Effector memory CD8-positive, alpha-beta T cell (primary cell): ENCODE data around the gene NIPBL.

Experiments
- ATAC-seq: fragments of 150-1000 bp; cut with Tn5 transposase; replicated peaks from 2 replicates; pipeline ENCODE4 v1.10.0; 2021; ENCODE audit warnings: mild to moderate bottlenecking, moderate library complexity
- DNase-seq, 3 experiments: peaks; one replicate each; pipeline ENCODE4 v3.0.0; 2021
- H3K27ac Mint-ChIP-seq, 2 donors: one replicate each; pipeline ENCODE4 v1.8.0; 2022; ENCODE audit warnings: mild to moderate bottlenecking in 2 of 2, mixed read lengths in 2 of 2, moderate library complexity in 2 of 2
- H3K27me3 Mint-ChIP-seq, 2 donors: one replicate each; pipeline ENCODE4 v1.8.0; 2022; ENCODE audit warnings: mixed read lengths in 2 of 2
- H3K36me3 Mint-ChIP-seq: one replicate; pipeline ENCODE4 v1.8.0; 2022; ENCODE audit warnings: mild to moderate bottlenecking, moderate library complexity, mixed read lengths; ENCODE audit not compliant: insufficient read depth
- H3K4me1 Mint-ChIP-seq, 2 donors: one replicate each; pipeline ENCODE4 v1.8.0; 2022; ENCODE audit warnings: low read depth in 2 of 2, mixed read lengths in 2 of 2
- H3K4me3 Mint-ChIP-seq, 2 donors: one replicate each; pipeline ENCODE4 v1.8.0; 2022; ENCODE audit warnings: mild to moderate bottlenecking in 2 of 2, mixed read lengths in 2 of 2, moderate library complexity in 2 of 2
- H3K9me3 Mint-ChIP-seq, 2 donors: one replicate each; pipeline ENCODE4 v1.8.0; 2022; ENCODE audit warnings: mixed read lengths in 2 of 2

Gene NIPBL

GRCh38 chr5:36870399-36871040, 6.0 kb upstream of the NIPBL start:
- ATAC-seq: peak; percentile 84
- H3K27me3 Mint-ChIP-seq: no peaks in the 10 kb centered on the region
- DNase-seq: no peak
- H3K36me3 Mint-ChIP-seq: peaks cover 14% of the 10 kb centered on the region
- H3K27ac Mint-ChIP-seq: peak overlapping the region in 1 of 2 donors; percentile 9
- no peaks in the 10 kb centered on the region for H3K9me3 Mint-ChIP-seq
- peaks cover 12 to 24% of the 10 kb centered on the region in 2 donors for H3K4me1 Mint-ChIP-seq
- H3K4me3 Mint-ChIP-seq: no peak overlapping the region

- Mint-ChIP-seq H3K36me3 (peaks cover 39% of the 10 kb centered on the region), H3K27ac (peak overlapping the region in 1 of 2 donors; percentile 98), H3K4me1 (peaks cover 23 to 41% of the 10 kb centered on the region in 2 donors), H3K27me3 (no peaks in the 10 kb centered on the region), H3K4me3 (peak overlapping the region; percentile 96 to 97), H3K9me3 (no peaks in the 10 kb centered on the region)
- ATAC-seq (no peak), DNase-seq (no peak)
These were observed 2.1 kb upstream of the NIPBL start for GRCh38 chr5:36874465-36874864.

- Mint-ChIP-seq H3K27ac (peak overlapping the region; percentile 97 to 98), H3K36me3 (peaks cover 39% of the 10 kb centered on the region), H3K27me3 (no peaks in the 10 kb centered on the region), H3K4me1 (peaks cover 23 to 40% of the 10 kb centered on the region in 2 donors), H3K4me3 (peak overlapping the region; percentile 96 to 97), H3K9me3 (no peaks in the 10 kb centered on the region)
- DNase-seq (peak; percentile 11 to 39 (median 26)), ATAC-seq (peak; percentile 13)
These were observed 1.3 kb upstream of the NIPBL start for GRCh38 chr5:36875051-36875789.

- peaks cover 23 to 37% of the 10 kb centered on the region in 2 donors for H3K4me1 Mint-ChIP-seq
- peak overlapping the region; percentile 97 to 98 for H3K27ac Mint-ChIP-seq
- H3K9me3 Mint-ChIP-seq: no peaks in the 10 kb centered on the region
- H3K27me3 Mint-ChIP-seq: no peaks in the 10 kb centered on the region
- peaks cover 39% of the 10 kb centered on the region for H3K36me3 Mint-ChIP-seq
- ATAC-seq (peak; percentile 68), DNase-seq (peak; percentile 66 to 72 (median 67))
- peak overlapping the region; percentile 96 to 97 for H3K4me3 Mint-ChIP-seq
These were observed 725 bp upstream of the NIPBL start for GRCh38 chr5:36875790-36876298.

- peak; percentile 45 to 51 (median 47) for DNase-seq
- no peaks in the 10 kb centered on the region for H3K9me3 Mint-ChIP-seq
- peak; percentile 25 for ATAC-seq
- H3K4me1 Mint-ChIP-seq: peaks cover 35 to 40% of the 10 kb centered on the region in 2 donors
- H3K27ac Mint-ChIP-seq: peak overlapping the region; percentile 97 to 98
- H3K4me3 Mint-ChIP-seq: peak overlapping the region; percentile 96 to 97
- H3K36me3 Mint-ChIP-seq: peaks cover 39% of the 10 kb centered on the region
- no peaks in the 10 kb centered on the region for H3K27me3 Mint-ChIP-seq
These were observed 547 bp downstream of the NIPBL start for GRCh38 chr5:36876965-36877666.

GRCh38 chr5:36877667-36878391, 1.3 kb downstream of the NIPBL start:
- H3K4me1 Mint-ChIP-seq: peaks cover 36 to 42% of the 10 kb centered on the region in 2 donors
- no peak for DNase-seq

GRCh38 chr5:36878392-36879082, 2.0 kb downstream of the NIPBL start:
- peak overlapping the region; percentile 96 to 97 for H3K4me3 Mint-ChIP-seq
- H3K27ac Mint-ChIP-seq: peak overlapping the region; percentile 97 to 98
- H3K36me3 Mint-ChIP-seq: peaks cover 39% of the 10 kb centered on the region
- H3K27me3 Mint-ChIP-seq: no peaks in the 10 kb centered on the region
- ATAC-seq: no peak
- DNase-seq: no peak
- H3K9me3 Mint-ChIP-seq: no peaks in the 10 kb centered on the region
- H3K4me1 Mint-ChIP-seq: peaks cover 36 to 42% of the 10 kb centered on the region in 2 donors

More at GRCh38 chr5:36877667-36878391, 1.3 kb downstream of the NIPBL start:
- Mint-ChIP-seq H3K27me3 (no peaks in the 10 kb centered on the region), H3K36me3 (peaks cover 39% of the 10 kb centered on the region), H3K9me3 (no peaks in the 10 kb centered on the region), H3K27ac (peak overlapping the region; percentile 97 to 98), H3K4me3 (peak overlapping the region; percentile 96 to 97)
- peak; percentile 7 for ATAC-seq

GRCh38 chr5:36879274-36880033, 2.9 kb downstream of the NIPBL start:
- Mint-ChIP-seq H3K4me3 (peak overlapping the region; percentile 96 to 97), H3K27me3 (no peaks in the 10 kb centered on the region), H3K27ac (peak overlapping the region; percentile 97 to 98), H3K4me1 (peaks cover 40 to 51% of the 10 kb centered on the region in 2 donors), H3K36me3 (peaks cover 39% of the 10 kb centered on the region), H3K9me3 (no peaks in the 10 kb centered on the region)
- ATAC-seq: no peak
- no peak for DNase-seq

GRCh38 chr5:36880761-36881160, 4.2 kb downstream of the NIPBL start:
- peaks cover 30% of the 10 kb centered on the region for H3K36me3 Mint-ChIP-seq
- H3K27ac Mint-ChIP-seq: no peak overlapping the region
- ATAC-seq: no peak

GRCh38 chr5:36881304-36881703, 4.7 kb downstream of the NIPBL start:
- no peak for DNase-seq
- no peak for ATAC-seq
- H3K36me3 Mint-ChIP-seq: peaks cover 29% of the 10 kb centered on the region
- H3K27me3 Mint-ChIP-seq: no peaks in the 10 kb centered on the region
- no peaks in the 10 kb centered on the region for H3K9me3 Mint-ChIP-seq
- peak overlapping the region; percentile 12 to 60 for H3K4me3 Mint-ChIP-seq
- no peak overlapping the region for H3K27ac Mint-ChIP-seq
- H3K4me1 Mint-ChIP-seq: peaks cover 42 to 54% of the 10 kb centered on the region in 2 donors

More at GRCh38 chr5:36880761-36881160, 4.2 kb downstream of the NIPBL start:
- no peaks in the 10 kb centered on the region for H3K27me3 Mint-ChIP-seq
- H3K4me3 Mint-ChIP-seq: peak overlapping the region; percentile 12 to 60
- H3K4me1 Mint-ChIP-seq: peaks cover 38 to 48% of the 10 kb centered on the region in 2 donors
- H3K9me3 Mint-ChIP-seq: no peaks in the 10 kb centered on the region
- no peak for DNase-seq

- Mint-ChIP-seq H3K27ac (peak overlapping the region in 1 of 2 donors; percentile 15), H3K27me3 (no peaks in the 10 kb centered on the region), H3K4me3 (peak overlapping the region; percentile 36 to 60), H3K36me3 (peaks cover 24% of the 10 kb centered on the region), H3K4me1 (peaks cover 44 to 59% of the 10 kb centered on the region in 2 donors), H3K9me3 (no peaks in the 10 kb centered on the region)
- ATAC-seq (no peak), DNase-seq (no peak)
These were observed 5.2 kb downstream of the NIPBL start for GRCh38 chr5:36881807-36882206.

GRCh38 chr5:36882250-36882649, 5.7 kb downstream of the NIPBL start:
- peak; percentile 36 for ATAC-seq
- peak overlapping the region; percentile 36 to 60 for H3K4me3 Mint-ChIP-seq
- no peaks in the 10 kb centered on the region for H3K9me3 Mint-ChIP-seq

More at GRCh38 chr5:36882250-36882649, 5.7 kb downstream of the NIPBL start:
- H3K4me1 Mint-ChIP-seq: peaks cover 46 to 62% of the 10 kb centered on the region in 2 donors
- H3K27ac Mint-ChIP-seq: peak overlapping the region in 1 of 2 donors; percentile 15
- peaks cover 20% of the 10 kb centered on the region for H3K36me3 Mint-ChIP-seq
- H3K27me3 Mint-ChIP-seq: no peaks in the 10 kb centered on the region
- no peak for DNase-seq
